HFF-Myc (cell line): ENCODE data around the gene TPCN1.

ENCODE experiments used
- DNase-seq: peaks from one replicate; pipeline ENCODE4 v3.0.0-alpha.2; 2011; ENCODE audit warnings: low read depth; ENCODE audit errors: extremely low read depth
- H3K4me3 ChIP-seq: replicated peaks from 2 replicates; pipeline ENCODE4 v1.5.1; 2011; ENCODE audit warnings: low read depth, mild to moderate bottlenecking, control low read depth, low read length
- TF ChIP-seq, protein P1 (sequence below): IDR thresholded peaks from 2 replicates; pipeline ENCODE4 v1.5.1; 2012; ENCODE audit warnings: mild to moderate bottlenecking, low read depth, low read length, control low read depth; ENCODE audit errors: missing control alignments

TPCN1 gene

DNA sequence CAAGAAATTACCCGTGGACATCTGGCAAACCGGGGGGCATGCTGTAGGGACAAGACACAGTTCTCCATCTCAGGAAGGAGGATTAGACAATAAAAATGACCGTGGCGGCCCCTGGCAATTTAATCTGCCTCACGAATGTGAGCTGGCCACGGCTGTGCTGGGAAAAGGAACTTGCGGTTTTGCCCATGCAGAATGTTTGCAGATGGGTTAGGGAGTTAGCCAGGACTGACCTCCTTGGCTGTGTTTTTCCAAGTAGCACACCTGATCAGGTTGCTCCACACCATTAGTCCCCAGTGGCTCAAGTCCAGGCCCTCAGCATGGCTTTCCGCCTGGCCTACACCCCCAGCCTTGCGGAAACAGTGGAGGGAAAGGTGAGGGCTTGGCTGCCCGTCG is 20.8 kb downstream of the TPCN1 start:
- H3K4me3 ChIP-seq = no peak overlapping the region
- TF ChIP-seq, protein P1, sequence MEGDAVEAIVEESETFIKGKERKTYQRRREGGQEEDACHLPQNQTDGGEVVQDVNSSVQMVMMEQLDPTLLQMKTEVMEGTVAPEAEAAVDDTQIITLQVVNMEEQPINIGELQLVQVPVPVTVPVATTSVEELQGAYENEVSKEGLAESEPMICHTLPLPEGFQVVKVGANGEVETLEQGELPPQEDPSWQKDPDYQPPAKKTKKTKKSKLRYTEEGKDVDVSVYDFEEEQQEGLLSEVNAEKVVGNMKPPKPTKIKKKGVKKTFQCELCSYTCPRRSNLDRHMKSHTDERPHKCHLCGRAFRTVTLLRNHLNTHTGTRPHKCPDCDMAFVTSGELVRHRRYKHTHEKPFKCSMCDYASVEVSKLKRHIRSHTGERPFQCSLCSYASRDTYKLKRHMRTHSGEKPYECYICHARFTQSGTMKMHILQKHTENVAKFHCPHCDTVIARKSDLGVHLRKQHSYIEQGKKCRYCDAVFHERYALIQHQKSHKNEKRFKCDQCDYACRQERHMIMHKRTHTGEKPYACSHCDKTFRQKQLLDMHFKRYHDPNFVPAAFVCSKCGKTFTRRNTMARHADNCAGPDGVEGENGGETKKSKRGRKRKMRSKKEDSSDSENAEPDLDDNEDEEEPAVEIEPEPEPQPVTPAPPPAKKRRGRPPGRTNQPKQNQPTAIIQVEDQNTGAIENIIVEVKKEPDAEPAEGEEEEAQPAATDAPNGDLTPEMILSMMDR = no peak
- DNase-seq = peak; percentile 66

DNA sequence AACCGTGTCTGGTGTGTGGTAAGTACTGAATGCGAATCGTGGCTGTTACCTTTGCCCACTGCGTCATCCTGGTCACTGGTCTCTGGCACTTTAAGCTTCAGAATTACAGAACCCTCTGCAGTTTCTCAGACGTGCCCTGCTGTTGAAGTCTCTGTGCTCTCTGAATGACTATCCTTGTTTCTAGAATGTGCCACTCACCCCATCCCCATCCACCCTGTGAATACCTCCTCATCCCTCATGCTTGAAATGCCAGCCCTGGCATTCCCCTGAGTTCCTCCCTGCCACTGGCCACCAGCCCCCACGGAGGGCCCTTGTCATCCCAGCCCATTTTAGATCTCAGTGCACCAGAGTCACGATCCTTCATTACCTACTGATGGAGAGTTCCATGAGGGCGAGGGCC is 21.3 kb downstream of the TPCN1 start:
- DNase-seq = no peak
- no peak overlapping the region for H3K4me3 ChIP-seq
- TF ChIP-seq, protein P1 = no peak

DNA sequence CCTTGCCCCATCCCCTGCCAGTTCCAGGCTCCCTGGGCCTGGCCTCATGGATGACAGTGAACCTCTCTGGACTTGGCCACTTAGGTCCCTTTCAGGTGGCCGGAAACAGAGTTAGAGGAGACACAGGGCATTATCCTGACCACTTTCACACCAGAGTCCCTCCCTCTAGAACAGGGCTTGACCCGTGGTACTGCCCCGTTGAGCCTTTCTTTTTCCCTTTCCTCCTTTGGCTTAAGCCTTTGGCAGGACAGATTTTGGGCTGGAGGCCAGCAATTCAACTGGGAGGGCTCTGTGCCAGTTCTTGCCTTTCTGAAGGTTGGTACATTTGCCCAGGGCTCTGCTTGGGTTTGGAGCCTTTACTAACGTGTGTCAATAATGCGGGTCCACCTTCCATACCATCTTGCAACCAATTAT is 22.8 kb downstream of the TPCN1 start:
- TF ChIP-seq, protein P1 = no peak
- no peak overlapping the region for H3K4me3 ChIP-seq
- DNase-seq = no peak

DNA sequence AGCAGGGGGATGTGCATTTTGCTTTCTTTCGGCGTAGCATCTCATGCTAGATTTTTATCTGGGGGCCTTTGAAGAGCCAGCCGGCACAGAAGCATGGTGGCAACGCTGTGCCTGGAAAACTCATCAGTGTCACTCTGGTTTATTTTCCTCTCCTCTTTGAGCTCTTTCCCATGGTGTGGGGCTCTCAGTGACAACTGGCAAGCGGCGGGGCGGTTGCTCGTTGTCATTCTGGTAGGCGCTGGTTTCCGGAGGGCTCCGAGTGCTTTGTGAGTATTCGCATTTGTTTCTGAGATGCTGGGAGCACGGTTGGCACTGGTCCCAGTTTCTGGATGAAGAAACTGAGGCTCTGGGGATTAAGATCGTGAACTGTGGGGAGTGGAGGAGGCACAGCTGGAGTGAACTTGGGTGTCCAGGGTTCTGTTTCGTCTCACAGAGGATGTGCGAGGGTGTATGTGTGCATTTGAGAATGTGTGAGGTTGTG is 23.3 kb downstream of the TPCN1 start:
- TF ChIP-seq, protein P1 = no peak
- no peak overlapping the region for H3K4me3 ChIP-seq
- no peak for DNase-seq

DNA sequence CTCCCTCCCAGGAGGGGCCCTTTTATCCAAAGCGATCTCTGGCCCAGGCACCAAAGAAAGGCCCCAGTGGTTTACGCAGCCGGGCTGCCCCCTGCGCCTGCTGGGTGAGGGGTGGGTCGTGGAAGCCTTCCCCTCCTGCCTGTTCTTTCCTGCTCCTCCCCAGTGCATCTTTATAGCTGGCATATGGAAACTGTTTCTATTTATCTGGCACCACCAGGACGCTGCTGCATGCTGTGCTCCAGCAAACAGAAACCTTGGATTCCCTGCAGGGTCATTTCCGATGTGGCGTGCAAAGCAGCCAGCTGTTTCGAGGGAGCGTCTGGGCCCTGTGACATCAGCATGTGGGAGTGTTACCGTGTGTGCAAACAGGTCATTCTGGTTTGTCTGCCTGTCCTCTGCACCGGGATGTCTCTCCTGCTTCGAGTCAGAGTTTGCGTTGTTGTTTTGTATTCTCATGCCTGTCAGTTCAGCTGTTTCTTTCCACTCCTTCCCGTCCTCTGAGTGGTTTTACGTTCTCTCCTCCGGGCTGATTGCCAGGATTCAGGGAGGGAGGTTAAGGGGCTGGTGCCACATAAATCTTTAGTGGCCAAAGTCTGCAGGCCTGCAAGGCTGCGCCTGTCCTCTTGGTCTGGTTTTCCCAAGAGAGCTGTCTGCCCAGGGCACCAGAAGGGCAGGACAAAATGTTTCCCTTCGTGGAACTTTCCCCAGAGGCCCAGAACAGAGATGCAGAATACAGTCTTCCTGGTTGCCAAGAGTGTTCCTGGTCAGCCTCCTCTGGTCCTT is 24.6 kb downstream of the TPCN1 start:
- TF ChIP-seq, protein P1 = no peak
- peak; percentile 87 for DNase-seq
- 0 out of 2 replicates have a peak overlapping the region, but pooled peaks have one; percentile 12 for H3K4me3 ChIP-seq

DNA sequence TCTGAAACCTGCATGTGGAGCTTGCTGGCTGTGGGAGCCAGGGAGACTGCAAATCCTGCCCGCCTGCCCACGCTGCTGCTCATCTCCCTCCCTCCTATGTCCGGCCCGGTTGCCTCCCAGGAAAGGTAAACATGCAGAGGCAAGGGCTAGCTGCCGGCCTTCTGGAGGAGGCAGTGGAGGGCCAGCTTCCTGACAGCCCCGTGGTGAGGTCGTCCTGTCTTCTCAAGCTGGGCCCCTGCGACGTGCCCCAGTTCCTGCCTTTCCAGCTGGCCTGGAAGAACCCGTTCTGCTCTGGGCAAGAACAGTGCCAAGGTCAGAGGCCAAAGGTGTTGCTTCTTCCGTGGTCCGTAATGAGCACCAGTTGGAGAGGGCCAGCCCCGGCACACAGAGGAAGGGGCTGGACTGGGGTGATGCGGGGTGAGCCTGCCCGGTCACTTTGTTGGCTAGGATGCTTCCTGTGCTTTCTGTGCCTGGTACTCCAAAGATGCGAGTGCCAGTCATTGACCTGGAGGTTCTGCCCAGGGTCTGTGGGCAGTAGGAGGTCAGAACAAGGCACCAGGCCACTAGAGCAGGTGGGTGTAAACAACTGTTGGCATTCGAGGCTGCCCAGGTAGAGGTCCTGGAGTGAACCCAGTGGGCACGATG is 25.3 kb downstream of the TPCN1 start:
- TF ChIP-seq, protein P1 = no peak
- H3K4me3 ChIP-seq = no peak overlapping the region
- no peak for DNase-seq
